HG03175 (cell line): ENCODE results near the gene RAB11FIP5.

Source experiments
- ATAC-seq: cut with Tn5 transposase; IDR thresholded peaks from one replicate; pipeline ENCODE4 v1.9.1; 2021; ENCODE audit warnings: mild to moderate bottlenecking, moderate library complexity; ENCODE audit not compliant: unreplicated experiment

RAB11FIP5 gene

DNA sequence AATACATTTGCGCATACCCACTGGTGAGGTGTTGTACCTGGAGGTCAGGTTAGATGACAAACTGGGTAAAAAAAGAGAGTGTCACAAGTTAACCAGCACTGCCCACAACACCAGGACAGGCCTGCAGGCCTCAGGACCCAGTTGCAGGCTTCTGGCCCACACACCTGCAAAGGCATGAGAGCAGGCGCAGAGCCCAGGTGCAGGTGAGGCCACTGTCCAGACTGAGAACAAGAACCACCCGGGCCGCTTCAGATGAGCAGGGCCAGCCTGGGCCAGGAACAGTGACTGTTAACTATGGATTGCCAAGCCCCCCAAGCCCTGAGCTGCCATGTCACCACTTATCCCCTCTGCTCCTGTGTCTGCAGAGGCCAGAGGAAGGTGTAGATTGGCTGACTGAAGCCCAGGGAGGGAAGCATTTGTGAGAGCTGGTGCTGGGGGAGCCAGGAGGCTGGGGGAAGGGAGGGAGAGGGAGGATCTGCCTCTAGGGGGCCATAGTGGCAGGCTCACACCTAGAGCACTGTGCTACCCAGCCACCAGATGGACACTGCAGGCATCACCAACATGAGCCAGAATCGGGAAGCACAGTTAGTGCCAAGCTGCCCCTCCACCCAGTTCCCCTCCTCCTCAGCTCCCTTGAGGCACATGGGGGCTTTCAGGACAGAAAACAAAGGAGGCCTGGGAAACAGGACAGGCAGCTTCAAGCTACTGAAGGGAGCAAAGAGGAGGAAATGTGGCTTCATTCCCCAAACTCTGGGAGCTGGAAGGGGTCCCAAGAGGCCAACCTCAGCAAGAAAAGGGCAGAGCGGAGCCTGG, 76.6 kb downstream of the RAB11FIP5 start:
- ATAC-seq, result no peak

DNA sequence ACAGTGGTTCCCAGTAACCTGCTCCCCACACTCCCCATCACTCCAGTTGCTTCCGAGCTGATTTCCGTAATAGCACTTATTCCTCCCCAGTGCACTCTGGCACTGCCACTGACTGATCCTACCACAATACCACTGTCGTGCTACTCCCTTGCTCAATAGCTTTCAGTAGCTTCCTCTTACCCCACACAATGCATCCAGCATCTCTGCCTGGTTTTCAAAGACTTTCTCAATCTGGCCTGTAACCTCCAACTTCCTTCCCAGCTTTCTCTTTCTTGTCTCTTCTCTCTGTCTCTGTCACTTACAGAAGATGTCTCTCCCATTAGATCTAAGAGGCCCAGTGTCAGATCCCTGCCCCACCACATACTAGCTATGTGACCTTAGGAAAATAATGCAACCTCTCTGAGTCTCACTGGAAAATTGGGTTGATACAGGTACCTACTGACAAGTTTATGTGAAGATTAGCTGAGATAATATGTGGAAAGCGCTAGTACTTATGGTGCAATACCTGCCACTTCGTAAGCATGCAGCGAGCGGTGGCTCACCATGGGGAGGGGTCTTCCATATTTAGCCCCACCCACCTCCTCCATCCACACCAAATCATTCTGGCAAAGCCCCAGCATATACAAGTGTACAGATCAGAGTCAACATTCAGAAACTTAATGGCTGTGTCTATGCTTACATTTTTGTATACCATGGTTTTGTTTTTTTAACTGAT, 77.9 kb downstream of the RAB11FIP5 start:
- ATAC-seq, result no peak

DNA sequence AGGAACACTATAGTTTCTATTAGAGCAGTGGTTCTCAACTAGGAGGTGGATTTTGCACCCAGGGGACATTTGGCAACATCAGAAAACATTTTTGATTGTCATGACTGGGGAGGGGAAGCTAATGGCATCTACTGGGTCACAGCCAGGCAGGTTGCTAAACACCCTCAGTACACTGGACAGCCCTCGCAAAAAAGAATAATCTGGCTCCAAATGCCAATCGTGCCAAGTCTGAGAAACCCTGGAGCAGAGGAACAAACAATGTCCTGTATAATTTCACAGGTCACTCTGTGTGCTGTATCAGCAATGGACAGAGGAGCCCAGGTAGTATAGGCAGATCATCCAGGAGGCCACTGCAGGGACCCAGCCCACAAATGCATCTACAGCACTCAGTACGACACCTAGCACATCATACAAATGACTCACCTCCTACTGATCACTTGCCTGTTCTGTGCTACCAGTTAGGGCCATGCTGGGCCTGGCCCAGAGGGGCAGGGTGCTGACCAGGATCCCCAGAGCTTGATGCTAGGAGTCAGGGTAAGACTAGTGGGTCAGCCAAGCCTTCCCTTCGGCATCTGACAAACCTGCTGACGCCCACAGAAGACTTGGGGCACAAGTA, 78.9 kb downstream of the RAB11FIP5 start:
- ATAC-seq, result no peak

DNA sequence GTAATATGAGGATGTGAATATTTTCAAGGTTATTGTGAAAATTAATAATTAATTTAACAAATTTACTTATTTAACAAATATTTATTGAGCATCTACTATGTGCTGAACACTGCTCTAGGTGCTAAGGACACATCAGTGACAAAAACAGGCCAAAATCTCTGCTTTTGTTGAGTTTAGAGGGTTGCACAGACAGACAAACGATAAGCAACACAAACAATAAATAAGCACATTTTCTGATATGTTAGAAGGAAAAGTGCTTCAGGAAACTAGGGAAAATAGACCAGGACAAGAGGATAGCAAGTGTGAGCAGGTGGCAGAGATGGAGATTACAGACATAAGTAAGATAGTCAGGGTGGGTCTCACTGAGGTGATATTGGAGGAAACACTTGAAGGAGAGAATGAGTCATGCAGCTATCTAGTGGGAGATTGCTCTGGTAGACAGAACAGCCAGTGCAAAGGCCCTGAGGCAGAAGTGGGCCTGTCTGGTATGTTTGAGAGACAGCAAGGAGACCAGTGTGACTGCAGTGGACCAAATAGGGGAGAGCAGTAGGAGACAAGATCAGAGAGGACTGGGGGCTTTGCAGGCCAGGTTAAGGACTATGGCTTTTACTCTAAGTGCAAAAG, 79.5 kb downstream of the RAB11FIP5 start:
- ATAC-seq, result no peak

DNA sequence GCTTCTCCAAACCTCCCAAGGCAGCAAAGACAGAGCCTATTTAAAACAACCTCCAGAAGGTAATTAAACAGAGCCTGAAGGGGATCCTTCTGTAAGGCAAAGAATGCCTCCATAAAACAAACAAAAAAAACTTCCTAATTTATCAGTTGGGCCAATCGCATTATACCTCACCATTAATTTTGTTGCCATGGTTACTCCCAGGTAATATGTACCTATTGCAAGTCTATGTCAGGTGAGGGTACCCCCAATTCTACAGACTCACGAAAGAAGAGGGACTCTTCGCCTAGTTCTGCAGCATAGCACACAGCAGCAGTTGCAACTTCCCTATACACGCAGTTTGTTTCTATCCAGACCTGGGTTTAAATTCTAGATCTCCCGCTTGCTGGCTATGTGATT, 80.0 kb downstream of the RAB11FIP5 start:
- no peak for ATAC-seq

DNA sequence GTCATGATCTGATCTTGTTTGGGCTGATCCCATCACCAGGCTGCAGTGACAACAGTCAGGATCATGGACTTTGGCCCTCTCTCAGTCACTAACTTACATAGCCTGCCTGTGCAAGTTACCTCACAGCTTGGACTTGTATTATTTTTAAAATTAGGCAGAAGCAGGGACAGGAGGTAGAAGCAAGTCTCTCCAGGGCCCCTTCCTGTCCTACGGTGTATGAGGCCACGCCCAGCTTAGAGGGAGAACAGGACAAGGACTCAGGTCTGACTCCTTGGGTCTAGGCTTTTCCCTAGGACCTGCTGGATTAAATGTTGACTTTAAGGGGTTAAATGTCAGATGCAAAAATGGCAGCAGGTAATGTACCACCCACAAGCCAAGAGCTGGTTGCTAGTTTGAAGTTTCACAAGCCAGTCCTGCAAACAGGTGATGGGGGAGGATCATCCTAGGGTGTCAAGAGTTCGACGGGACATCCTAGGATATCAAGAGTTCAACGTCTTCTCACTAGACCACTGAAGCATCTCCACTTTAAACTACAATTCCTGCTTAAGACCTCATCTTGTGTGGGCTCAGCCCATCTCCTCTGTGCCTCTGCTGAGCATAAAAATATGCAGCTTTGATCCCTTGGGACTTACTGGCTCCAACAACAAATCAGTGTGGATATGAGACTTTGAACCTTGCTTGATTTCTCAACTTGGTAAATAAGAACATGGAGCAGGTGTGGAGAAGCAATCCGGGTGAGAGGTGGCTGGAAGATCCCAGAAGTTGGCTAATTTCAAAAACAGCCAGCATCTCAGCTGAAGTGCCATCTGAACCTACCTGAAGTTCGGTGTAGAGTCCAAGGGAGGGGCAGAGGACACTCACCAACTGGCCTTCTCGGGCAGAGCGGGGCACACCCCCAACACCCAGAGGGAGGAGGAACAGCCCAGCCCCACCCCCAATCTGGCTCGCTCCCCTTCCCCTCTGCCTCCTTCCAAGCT, 80.7 kb downstream of the RAB11FIP5 start:
- ATAC-seq, result no peak

DNA sequence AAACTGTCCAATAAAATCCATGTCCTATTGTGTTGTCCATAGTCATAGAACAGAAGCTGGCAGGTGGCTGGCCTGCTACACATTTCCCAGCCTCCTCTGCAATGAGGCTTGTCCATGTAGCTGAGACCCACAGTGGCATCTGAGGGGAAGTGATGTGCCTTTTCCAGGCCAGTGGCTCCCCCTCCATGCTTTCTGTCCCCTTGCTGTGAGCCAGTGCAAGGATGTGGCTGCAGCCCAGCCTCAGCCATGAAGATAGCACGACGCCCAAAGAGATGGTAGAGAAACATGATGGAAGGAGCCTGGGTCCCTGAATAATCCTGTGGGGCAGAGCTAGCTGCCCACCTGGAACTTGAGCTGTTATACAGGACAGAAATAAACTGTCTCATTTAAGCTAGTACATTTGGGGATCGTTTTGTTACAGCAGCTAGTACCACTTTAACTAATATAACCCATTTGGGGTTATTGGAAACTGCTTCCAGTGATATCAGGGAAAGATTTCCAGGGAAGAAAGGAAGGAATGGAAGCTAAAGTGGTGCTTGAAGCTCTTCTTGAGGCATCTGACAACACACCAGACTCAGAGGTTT, 81.6 kb downstream of the RAB11FIP5 start:
- ATAC-seq, result no peak

DNA sequence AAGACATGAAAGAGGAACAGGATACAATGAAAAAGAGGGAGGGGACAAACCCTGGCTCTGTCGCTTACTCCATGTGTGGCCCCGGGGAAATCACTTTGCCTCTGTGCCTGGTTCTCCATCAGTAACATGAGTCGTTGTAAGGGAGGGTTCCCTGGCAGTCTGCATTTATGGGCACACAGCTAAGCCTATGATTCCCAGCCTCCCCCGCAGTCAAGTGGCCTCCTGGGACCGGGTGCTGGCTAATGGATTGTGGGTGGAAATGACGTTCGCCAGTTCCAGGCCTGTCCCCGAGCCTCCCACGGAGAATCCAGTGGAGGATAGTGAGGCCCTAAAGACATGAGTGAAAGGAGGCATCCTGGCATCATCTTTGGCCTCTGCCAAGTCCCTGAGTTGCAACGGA, 83.9 kb downstream of the RAB11FIP5 start:
- ATAC-seq, result no peak

DNA sequence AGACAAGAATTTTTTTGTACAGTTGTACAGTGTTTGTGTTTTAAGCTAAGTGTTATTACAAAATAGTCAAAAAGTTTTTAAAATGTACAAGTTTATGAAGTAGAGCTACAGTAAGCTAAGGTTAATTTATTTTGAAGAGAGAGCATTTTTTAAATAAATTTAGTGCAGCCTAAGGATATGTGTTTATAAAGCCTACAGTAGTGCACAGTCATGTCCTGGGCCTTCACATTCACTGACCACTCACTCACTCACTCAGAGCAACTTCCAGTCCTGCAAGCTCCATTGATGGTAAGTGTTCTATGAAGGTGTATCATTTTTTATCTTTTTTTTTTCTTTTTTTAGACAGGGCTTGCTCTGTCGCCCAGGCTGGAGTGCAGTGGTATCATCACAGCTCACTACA, 85.4 kb downstream of the RAB11FIP5 start:
- ATAC-seq, result no peak

DNA sequence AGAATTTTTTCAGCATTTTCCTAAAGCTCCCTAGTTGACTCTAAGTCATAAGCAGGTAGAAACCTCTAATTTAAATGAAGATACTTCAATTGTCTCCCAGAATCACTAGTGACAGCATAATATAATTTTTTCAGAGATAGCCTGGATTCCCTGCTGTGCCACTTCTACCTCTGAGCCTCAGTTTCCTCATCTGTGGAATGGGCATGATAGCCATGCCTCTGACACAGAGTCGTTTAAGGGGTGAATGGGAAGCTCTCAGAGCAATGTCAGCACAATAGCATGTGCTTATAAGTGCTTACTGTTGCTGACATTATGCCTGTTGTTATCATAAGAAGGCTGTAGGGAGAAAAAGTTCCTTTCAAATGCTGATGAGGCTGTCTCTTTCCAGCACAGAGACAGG, 89.3 kb downstream of the RAB11FIP5 start:
- ATAC-seq, result no peak
